COLO829 (cell line): ENCODE measurements around the gene ACTN4.

ENCODE experiments used
- DNase-seq: peaks from one replicate; pipeline ENCODE4 v3.0.0; 2012; ENCODE audit warnings: low spot score

The ACTN4 gene

DNA sequence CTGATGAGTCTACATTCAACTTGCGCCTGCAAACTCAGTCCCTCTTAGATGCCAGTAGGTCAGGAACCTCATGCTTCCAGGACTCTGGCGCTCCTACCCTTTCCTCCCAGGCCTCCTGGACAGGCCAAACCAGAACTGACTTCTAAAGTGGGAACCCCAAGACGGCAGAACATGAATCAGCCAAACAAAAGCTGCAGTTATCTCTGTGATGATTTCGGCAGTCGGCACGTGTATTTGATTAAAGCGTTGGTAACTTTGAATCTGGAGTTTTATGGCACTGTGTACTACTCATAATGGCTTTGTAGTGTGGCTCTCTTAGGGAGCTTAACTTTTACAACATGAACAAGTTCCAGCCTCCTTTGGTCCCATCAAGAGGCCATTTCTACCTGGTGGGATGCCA, 13.7 kb downstream of the ACTN4 start:
- no peak for DNase-seq

DNA sequence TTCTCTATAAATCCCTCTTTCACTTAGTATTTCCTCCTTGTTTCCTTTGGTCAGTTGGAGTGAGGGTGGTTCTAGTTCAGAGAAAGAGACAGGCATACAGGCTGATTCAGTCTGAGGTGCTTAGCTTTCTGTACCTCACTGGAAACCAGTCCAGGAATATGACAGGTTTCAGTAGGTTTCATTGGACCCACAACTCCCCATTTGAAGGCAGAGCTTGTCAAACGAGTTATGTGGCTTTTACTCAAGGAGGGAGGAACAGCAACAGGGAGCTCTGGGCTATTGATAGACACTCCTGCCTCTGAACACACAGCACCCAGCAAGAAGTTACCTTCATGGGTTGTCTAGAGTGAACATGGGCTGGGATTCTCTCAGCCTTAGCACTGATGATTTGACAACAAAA, 14.5 kb downstream of the ACTN4 start:
- DNase-seq, result no peak

DNA sequence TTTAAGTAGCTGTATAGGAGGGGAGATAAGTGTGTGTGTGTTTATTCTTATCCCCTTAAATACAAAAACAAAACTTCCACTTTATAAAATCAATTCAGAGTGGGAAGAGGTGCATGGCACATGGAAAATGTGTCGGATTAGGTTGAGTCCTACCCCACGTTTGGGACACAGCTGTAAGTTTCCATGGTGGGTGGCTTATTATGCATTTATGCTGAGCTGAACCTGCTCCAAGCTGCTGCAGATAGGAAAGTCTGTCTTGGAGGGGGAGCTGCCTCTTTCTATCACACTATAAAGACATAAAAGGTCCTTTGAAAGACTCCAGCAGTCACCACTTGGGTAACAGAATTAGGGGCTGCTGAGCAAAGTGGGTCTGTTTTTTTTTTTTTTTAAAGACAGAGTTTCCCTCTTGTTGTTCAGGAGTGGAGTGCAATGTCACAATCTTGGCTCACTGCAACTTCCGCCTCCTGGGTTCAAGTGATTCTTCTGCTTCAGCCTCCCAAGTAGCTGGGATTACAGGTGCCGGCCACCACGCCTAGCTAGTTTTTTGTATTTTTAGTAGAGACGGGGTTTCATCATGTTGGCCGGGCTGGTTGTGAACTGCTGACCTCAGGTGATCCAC, 15.2 kb downstream of the ACTN4 start:
- no peak for DNase-seq

DNA sequence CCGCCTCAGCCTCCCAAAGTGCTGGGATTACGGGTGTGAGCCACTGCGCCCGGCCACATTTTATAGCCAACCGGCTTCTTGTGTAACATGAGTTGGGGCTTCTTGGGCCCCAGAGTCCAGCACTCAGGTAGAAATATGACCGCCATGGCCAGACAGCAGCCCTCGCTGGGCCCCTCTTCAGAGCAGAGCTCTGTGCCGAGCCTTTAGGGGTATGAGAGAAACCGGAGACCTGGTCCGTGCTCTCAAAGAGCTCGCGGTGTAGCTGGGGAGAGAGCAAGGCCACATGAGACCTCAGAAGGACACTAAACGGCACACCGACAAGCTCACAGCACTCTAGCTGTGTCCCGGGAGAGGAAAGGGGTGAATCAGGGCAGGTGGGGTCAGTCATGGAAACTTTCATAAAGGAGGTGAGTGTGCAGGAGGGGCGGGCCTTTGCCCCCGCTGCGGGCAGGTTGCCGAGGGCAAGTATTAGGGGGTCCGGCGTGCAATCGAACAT, 15.8 kb downstream of the ACTN4 start:
- no peak for DNase-seq

DNA sequence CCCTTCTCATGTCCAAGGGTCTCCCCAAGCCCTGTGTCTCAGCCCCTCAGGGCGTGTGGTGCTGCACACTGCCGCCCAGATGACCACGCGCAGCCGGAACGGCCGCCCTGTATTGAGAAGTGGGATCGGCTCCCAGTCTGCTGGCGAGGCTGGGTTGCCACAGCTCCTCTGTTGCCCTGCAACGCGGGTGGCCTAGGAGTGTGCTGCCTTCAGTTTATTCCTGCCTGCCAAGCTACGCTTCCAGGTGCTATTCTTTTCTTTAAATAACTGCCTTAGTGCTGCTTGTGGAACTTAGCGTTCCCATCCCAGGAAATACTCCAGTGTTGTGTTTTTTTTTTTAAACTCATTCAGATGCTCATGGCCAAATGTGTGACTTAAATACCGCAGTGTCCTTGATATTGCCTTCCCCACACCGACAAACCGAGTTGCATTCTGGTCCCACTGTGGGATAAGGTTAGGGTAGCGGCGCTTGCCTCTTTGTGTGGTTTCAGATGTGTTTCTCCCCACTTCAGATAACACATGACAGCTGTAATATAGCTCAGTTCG, 16.6 kb downstream of the ACTN4 start:
- DNase-seq, result no peak

DNA sequence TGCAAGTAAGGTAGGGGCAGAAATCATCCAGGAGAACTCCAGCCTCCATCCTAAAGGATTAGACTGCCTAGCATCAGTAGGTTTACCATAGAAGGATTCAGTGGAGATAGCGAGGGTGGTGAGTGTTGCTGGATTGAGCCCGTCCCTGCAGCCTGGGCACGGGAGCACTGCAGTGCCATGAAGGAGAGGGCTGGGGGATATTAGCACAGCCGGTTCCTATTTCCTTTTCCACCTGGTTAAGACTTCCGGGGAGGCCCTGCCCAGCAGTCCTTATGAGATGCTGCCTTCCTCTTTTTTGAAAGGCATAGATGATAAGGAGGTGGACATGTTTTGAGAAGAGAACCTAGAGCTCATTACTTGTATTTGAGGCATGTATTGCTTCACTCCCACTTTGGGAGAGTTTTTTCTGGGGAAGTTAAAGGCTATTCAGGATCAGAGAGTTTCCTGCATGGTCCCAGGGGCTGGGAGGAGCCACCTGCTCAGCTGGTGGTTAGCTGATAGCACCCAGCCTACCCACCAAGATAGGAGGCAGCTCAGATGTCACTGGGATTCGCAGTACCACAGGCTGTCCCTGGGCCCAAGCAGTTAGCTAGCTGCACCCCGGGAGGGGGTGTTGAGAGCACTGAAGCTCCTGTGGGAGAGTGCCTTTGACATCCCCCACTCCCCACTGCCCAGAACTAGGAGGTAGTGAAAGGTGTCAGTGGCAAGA, 17.2 kb downstream of the ACTN4 start:
- DNase-seq, result no peak

DNA sequence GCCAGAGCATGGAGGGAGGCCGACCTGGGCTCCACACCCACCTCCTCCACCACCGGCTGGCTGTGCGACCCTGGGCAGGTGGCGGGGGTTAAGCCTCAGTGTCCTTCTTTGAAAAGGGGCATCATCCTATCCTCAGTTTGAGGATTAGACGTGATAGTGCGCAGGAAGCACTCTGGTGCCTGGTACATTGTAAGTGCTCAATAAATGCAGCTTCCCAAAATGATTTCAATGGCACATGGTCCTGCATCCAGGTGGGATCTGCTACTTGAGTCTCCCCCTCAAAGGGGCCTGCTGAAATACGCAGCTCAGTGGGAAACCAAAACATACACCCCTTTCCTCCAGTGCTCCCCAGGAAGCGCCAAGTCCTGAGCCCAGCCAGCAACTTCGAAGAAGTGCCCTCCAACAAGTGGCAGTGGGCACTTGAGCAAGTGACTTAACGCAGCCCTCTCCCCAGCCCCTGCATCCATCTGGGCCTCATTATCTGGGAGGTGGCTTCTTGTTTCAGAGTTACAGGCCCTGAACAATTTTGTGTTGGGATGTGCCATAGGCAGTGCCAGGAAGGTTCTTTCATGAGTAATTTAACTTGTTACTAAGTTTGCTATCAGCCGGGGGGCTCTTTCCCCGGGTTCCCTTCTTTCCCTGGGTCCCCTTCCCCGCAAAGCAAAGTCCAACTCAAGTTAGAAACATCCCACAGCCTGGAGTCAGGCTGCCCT, 17.9 kb downstream of the ACTN4 start:
- DNase-seq, result no peak

DNA sequence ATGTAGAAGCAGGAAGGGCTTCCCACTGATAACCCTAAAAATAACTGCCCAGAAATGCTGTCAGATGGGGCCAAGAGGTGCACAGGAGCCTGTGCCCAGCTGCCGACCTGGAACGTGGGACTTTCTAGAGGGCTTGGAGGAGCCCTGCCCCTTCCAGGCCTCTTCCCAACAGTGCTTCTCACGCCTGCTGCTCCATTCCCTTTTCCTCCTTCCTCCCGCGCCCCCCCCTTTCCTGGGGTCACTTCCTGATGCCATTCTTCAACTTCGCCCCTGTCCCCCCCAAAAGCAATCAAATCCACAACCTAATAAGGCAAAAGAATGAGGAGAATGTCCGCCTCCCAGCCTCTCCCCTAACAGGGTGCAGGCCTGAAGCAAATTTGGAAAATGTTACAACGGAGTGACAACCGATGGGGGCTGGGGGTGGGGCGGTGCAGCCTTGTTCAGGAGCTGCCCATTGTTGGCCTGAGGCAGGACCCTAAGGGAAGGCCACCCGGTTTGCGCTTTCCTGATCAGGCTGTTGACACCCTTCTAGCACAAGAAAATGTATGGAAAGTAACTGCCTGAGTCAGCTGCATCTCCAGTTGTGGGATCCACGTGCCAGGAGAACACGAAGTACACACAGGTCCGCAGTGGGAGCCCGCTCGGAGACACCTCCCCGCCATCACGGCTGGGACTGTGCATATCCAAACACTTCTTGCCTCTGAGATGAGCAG, 18.7 kb downstream of the ACTN4 start:
- DNase-seq, result no peak

DNA sequence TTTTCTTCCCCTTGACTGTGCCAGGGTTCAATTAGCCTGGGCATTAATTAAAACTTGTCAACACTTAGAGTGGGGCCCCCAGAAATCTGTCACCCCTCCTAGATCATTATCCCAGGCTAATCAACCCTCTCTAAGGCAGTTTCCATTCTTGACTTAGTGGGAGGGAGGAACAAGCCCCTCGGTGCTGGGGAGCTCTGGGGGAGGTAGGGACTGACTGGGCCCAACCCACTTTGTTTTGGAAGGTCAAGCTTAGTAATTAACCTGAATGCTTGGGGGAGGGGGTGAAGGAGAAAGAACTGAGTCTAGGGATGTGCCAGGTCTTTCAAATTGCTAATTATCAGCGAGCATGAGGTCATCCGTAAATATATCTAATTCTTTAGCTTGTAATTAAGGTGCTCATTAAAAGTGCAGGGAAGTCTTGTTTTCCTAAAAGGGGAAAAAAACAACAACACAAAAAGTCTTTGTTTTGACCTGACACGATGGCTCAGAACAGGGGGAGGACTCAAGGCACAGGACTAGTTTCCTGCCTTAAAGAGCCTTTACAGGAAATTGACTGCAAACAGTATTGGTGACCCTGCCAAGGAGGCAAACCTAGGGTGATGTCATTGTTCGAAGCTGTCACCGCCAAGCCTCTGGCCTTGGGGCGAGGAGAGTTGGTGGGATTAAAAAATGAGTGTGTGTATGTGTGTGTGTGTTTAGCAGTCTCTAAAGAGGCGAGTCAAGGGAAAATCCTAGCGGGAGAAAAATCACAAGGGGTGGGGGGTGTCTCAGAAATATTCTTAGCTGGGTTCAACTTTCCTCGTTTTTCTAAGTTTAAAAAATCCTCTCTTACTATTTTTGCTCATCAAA, 19.4 kb downstream of the ACTN4 start:
- peak; percentile 53 for DNase-seq

DNA sequence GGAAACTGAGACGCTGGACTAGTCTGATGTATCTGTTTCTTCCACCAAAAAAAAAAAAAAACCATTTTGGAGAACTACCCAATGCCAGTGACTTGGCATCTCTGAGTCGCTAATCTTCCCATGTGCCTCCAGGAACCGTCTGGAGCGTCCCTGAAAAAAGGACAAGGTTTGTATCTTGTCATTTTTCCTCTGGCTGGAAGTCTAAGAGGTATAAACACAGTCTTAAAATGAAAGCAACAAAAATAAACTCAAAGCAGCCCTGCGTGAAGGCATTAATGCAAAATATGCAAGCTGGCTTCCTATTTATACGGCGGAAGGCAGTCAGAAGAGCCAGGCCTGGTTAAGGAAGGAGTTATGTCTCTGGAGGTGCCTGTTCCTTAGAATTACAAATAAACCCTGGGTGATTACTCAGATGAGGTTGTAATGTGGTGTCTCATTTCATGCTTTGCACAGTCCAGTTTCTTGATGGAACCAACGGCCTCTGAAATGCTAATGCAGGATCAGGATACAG, 20.3 kb downstream of the ACTN4 start:
- DNase-seq, result no peak

DNA sequence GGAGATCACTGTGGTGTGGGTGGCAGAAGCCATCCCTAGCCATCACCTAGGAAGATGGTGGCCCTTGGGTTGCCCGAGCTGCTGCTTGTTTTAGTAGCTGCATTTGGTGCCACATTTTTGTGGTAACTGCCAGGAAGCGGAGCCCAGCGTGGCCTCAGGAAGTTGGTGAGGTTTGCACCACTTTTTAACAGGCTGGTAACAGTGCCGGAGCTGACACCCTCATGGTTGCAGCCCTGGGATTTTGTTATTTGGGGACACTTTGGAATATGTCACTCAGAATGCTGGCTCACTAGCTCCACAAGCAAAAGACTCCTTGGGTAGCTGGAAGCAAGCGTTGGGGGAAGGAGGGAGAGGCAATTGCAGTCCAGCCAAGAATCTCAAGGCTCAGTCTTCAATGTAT, 22.1 kb downstream of the ACTN4 start:
- DNase-seq, result no peak

DNA sequence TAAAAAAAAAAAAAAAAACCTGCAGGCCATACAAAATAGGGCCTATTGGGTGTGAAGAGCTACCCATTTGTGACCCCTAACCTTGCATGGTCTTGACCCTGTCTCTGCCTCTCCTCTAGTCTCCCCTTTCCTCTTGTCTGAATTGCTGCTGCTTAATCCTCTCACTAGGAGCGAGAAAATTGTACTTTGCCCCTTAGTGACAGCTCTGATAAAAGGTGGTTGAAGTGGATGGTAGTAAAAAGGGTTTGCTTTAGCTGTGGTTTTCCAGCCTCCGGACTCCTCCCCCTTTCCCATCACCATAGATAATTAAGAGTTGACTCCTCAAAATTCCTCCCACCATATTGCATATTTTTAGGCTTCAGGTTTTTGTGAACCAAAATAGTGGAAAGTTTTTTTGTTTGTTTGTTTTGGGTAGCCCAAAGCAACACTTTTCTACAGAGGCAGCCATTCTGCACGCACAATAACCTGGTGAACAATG, 23.5 kb downstream of the ACTN4 start:
- no peak for DNase-seq

DNA sequence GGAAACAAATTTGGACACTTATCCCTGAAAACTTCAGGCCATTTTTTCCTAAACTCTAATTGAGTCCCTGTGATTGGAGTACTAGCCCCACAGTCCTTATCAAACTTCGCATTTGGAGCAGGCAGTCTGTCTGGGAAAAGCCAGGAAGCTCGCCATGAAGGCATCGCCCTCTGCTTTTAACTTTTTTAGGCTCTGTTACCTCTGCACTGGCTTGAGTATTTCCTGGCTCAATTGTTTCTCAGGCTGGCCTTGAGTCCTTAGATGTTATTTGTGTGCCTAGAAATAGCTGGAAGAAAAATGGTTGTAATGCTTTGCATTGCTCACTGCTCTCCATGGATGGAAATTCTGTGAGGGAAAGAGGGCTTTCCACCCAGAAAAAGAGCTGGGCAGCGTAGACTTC, 24.2 kb downstream of the ACTN4 start:
- DNase-seq, result no peak

DNA sequence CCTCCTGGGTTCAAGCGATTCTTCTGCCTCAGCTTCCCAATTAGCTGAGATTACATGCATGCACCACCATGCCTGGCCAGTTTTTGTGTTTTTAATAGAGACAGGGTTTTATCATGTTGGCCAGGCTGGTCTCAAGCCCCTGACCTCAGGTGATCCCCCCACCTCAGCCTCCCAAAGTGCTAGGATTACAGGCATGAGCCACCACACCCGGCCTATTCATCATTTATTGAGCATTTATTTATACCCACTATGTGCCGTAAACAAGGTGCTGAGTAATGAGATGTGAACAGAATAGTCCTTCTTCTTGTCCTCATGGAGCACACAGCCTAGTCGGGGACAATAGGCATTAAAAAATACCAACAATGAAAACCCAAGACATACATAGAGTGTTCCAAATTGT, 25.6 kb downstream of the ACTN4 start:
- DNase-seq, result no peak

DNA sequence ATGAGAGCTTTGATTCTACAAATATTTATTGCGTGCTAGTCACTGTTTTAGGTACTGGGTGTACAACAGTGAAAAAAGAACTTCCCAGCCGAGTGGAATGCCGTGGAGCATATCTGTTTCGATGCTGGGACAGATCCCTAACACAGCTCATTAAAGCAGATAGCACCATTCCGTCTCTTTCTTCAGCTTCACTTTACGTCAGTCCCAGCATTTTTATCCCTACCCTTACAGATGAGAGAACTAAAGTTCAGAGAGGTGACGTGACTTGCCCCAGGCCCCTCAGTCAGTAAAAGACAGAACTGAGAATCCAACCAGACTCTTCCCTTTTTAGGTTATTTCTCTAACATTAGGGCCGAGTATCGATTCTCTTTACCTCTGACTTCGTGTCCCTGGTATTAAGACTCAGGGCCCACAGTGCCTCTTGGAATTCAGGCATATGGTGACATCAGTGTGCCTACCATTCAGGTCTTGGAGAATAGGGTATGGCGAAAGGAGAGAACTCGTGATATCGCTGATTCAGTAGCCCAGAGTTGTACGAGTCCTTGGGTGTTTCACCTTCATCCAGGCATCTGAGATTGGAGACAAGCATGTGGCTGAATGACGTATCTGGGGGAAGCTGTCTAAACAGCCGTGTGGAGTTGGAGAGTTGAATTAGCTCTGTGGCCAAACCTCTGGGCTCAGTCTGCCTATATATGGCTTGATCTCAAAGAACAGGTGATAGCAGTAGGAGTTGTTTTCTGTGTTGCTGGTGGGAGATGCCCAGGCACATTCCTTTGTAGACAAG, 27.1 kb downstream of the ACTN4 start:
- DNase-seq, result no peak

DNA sequence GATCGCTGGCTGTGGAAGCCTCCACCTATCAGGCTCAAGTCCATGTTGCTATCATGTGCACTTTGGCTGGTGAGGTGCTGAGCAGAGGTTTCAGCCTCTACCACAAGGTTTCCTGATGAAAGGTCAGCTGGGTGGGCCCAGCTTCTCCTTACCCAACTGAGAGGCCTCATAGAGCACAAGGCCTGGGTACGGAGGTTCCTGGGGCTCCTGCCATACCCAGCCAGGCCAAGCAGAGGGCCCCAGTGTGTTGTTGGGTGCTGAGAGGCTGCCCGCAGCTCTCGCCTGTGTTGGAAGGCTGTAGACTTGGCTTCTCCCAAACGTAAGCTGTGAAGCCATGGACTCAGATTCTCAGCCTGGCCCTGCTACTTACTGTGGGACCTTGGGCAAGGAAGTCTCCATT, 28.2 kb downstream of the ACTN4 start:
- DNase-seq, result no peak

DNA sequence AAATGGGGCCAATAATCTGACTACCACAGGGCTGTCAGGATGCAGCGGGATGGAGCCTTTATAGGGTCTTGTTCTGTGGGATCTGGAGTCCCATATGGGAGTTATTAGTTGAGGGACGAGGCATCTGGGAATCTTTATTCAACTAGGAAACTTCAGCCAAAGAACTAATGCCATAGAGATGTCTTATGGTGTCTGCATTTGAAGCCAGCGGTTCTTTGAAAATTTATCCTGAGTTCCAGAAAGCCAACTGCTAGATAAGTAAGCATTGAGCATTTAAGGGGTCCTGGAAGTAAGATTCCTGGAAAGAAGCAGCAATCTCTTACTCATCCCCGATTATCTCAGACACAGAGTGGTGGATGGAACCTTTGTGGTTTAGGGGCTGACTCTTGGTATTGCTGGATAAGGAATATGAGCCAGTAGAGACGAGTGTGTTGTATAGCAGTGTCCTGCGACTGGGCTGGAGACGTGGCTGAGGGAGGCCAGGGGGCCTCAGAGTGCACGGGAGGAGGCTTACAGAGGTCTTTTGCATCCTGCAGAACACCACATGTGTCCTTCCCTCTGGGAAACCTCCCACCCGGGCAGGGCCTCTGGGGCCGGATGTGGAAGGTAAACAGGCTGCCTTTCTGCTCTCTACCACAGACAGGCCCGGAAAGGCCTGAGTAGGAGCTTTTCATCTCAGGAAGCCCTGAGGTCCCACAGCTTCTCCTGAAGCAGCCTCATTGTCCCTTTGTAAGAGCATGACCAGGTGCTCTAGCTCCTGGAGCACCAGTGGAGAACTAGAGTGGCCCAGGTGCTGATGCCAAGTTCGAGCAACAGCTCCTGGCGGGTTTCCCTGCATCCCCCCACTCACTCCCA, 28.8 kb downstream of the ACTN4 start:
- peak; percentile 74 for DNase-seq

DNA sequence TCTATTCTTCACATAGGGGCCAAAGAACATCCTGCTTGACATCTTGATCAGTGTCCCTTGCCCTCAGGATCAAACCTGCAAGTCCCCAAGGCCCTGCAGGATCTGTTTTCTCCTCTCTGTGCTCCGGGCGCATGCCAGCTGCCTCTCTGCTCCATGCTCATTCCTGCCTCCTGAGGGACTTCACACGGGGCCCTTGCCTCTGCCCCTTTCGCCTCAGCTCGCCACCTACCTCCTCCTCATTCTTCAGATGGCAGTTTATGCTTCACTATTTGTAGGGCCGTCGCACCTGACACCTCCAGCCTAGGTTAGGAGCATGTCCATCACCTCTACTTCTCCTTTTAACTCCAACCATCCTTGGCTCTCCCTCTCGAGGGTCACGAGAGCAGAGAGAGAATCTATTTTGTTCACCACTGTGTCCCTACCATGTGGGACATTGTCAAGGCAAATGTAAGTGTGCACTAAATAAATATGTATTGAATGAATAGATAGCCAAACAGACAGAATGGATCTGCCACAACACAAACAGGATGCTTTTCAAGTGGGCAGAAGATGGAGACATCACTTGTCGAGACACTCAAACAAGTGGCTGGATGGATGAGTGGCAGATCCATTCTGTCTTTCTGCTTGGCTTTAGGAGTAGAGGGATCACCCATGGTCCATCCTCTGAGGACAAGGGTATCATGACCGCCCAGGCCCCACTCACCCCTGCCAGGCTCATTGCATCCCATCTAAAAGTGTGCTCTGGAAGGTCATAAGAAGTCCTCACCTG, 29.6 kb downstream of the ACTN4 start:
- DNase-seq, result no peak
